Small intestine (tissue), 16 donors: ENCODE results near the gene CHRDL1. TPM values are rescaled to one million over a fixed set of nuclear protein-coding genes. Genes with fewer than 3 reads are reported as not detected.
"Not testable (repeated sequence)": the region's sequence is repeated elsewhere in the genome, so short reads cannot be mapped to it uniquely, and the experiment has no call there.

ENCODE experiments used
- DNase-seq, 2 donors: peaks; one replicate each; pipeline versions ENCODE4 v3.0.0 to v3.0.0-alpha.2; 2013
- FAIRE-seq: peaks from 2 replicates; lab custom pipeline; 2012; peaks lifted over from hg19 to GRCh38; lab: Jason Lieb, UNC
- H3K27ac ChIP-seq, 3 donors: one replicate each; pipeline ENCODE4 v1.5.1; 2013; ENCODE audit warnings: low read length in 2 of 3, mild to moderate bottlenecking in 2 of 3, control low read depth in 1 of 3, inconsistent platforms in 1 of 3, low read depth in 1 of 3, moderate library complexity in 1 of 3
- H3K27me3 ChIP-seq, 3 donors: one replicate each; pipeline ENCODE4 v1.6.1; 2013; ENCODE audit warnings: low read length in 3 of 3, inconsistent platforms in 1 of 3; ENCODE audit not compliant: control insufficient read depth in 3 of 3, insufficient read depth in 3 of 3
- H3K36me3 ChIP-seq, 3 donors: one replicate each; pipeline ENCODE4 v1.6.1; 2013; ENCODE audit warnings: low read length in 3 of 3, inconsistent platforms in 1 of 3, low read depth in 1 of 3, mild to moderate bottlenecking in 1 of 3, moderate library complexity in 1 of 3; ENCODE audit not compliant: control insufficient read depth in 3 of 3, insufficient read depth in 2 of 3
- H3K4me1 ChIP-seq, 3 donors: one replicate each; pipeline ENCODE4 v1.6.1; 2013; ENCODE audit warnings: low read length in 2 of 3, inconsistent platforms in 1 of 3, low read depth in 1 of 3, mild to moderate bottlenecking in 1 of 3, moderate library complexity in 1 of 3; ENCODE audit not compliant: control insufficient read depth in 3 of 3, insufficient read depth in 2 of 3
- H3K4me3 ChIP-seq, 3 donors: one replicate each; pipeline ENCODE4 v1.5.1; 2013; ENCODE audit warnings: low read length in 3 of 3, control low read depth in 1 of 3, inconsistent platforms in 1 of 3, low read depth in 1 of 3, mild to moderate bottlenecking in 1 of 3, moderate library complexity in 1 of 3
- H3K9me3 ChIP-seq, 2 donors: one replicate each; pipeline ENCODE4 v1.6.1; 2013; ENCODE audit warnings: low read depth in 1 of 2, low read length in 1 of 2; ENCODE audit not compliant: control insufficient read depth in 2 of 2, insufficient read depth in 1 of 2
- WGBS, 3 donors: extraction: QIAGEN DNeasy Blood & Tissue Kit; methylation state at CpG; one replicate each; pipeline ENCODE4 v1.1.7; 2013; 5-methylcytosine and 5-hydroxymethylcytosine counted together
- long read RNA-seq, 10 donors: transcript quantifications; one replicate each; lab custom pipeline, GENCODE V29; 2026
- polyA plus RNA-seq, 4 donors: library from polyadenylated mRNA; stranded (reverse) in 3 of 4; unstranded in 1 of 4; fragments of 200-250 nt in 3 of 4; fragments of 120-200 nt in 1 of 4; gene quantifications; one replicate each; pipeline versions ENCODE4 v1.2.1 to v1.2.3, GENCODE V29; 2013
- donor health status: healthy with polysubstance abuse.
- donor health status: control.
- donor health status: control.
- donor health status: Bipolar disorder and iron deficiency.
- donor health status: healthy.

The CHRDL1 gene, protein sequence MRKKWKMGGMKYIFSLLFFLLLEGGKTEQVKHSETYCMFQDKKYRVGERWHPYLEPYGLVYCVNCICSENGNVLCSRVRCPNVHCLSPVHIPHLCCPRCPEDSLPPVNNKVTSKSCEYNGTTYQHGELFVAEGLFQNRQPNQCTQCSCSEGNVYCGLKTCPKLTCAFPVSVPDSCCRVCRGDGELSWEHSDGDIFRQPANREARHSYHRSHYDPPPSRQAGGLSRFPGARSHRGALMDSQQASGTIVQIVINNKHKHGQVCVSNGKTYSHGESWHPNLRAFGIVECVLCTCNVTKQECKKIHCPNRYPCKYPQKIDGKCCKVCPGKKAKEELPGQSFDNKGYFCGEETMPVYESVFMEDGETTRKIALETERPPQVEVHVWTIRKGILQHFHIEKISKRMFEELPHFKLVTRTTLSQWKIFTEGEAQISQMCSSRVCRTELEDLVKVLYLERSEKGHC
- polyA plus RNA-seq: 10 to 100 TPM in 1 of 4 donors, 1 to 10 TPM in 1, under 1 TPM in 2; 0.45 to 26.9 (median 1.1) TPM
- long read RNA-seq, donor 1: 0 reads
- long read RNA-seq, donor 2: 0 reads
- long read RNA-seq, donor 3: 0 reads
- long read RNA-seq, donor 4: 0 reads
- long read RNA-seq, donor 5: 0 reads
- long read RNA-seq, donor 6: 0 reads
- long read RNA-seq, donor 7: 0 reads
- long read RNA-seq, donor 8: 0 reads
- long read RNA-seq, donor 9: 0 reads
- long read RNA-seq, donor 10: 0 reads

DNA sequence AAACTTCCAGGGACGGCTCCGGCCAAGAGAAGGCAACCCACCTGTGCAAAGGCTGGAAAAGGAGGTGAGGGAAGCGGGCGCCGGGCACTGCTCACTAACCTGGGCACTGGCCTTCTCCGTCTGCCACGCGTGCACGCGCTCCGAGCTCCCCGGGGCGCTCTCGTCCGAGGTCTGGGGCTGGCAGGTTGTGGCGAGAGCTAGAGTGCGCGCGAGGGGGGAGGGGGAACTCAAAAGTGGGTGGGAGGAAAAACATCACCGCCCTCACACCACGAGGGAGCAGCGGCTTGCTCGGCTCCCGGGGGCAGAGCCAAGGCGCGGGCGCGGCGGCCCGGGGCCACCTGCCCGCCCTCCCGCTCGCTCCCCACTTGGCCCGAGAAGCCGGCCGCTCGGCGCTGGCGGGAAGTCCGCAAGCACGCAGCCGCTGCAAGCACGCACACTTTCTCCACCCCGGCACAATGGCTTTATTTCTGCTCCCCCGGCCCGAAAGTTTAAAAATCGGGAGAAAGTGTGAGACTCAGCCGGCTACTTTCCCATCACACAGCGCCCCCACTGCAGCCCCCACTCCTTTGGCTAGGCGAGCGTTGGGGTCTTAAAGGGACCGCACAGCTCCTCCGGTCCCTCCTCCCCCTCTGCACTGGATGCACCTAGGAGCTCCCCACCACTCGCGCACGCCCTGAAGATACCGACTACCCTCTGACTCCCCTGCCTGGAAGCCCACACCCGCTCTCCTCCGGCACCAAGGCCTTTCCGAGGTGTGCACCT, at the start of gene CHRDL1:
TSS of gene CHRDL1 (minus strand) at position 173 of the 762 bp plus-strand sequence. CDS start 3,636 bp downstream, outside the sequence.
- Histone ChIP-seq H3K27ac (no peak within 1 kb of the TSS), H3K27me3 (peaks cover 0 to 15% (median 3%) of the 10 kb centered on the region in 3 donors), H3K36me3 (no peaks in the 10 kb centered on the region), H3K9me3 (no peaks in the 10 kb centered on the region), H3K4me1 (no peaks in the 10 kb centered on the region), H3K4me3 (peak within 1 kb of the TSS in 1 of 3 donors; percentile 30)
- DNase-seq (peak in 1 of 2 donors; percentile 4), FAIRE-seq (no peak)
- WGBS, 3 donors: 3 to 29% (median 19%) methylated on average over 35 to 60 of the region's 60 CpGs

DNA sequence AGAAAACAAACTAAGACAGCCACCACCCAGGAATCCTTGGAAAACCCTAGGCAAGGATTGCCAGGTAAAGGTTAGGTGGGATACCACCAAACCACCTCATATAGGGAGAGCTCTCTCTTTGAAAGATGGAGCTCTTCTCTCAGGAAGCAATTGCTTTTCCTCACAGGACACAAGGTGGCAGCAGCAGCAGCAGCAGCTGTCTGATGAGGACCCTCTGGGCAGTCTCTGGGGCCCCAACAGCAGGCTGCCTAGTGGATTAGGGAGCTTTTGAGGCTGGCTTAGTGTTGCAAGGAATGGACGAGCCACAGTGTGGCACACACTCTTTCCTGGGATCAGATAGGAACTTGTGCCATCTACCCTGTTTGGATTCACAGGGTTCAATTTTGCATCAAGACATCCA, 41.4 kb upstream of the CHRDL1 start:
- WGBS, 3 donors: 36 to 61% (median 47%) methylated on average over 1 of the region's 1 CpG
- H3K36me3 ChIP-seq: no peaks in the 10 kb centered on the region
- H3K4me1 ChIP-seq: no peaks in the 10 kb centered on the region
- no peaks in the 10 kb centered on the region for H3K9me3 ChIP-seq
- FAIRE-seq (no peak), DNase-seq (no peak)
- no peaks in the 10 kb centered on the region for H3K27me3 ChIP-seq
- no peak overlapping the region for H3K27ac ChIP-seq
- H3K4me3 ChIP-seq: no peak overlapping the region

DNA sequence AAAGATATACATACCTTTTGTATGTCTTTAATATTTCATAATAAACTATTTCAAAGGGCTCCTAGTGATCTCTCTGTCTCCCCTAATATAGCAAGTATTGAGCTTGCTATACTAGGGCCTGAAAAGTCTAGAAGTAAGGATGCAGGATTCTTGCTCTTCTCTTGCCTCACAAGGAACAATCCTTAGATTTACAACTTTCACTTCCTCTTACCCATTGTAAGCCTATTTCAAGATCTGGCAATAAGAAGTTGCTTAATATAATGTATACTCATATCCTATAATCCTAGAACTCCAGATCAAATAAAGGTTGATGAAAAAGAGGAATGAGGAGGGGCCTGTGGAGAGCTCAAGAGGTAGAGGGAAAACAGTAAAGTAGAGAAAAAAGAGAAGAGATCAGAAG, 40.8 kb upstream of the CHRDL1 start:
- H3K4me1 ChIP-seq: no peaks in the 10 kb centered on the region
- DNase-seq (no peak), FAIRE-seq (no peak)
- H3K27ac ChIP-seq: no peak overlapping the region
- no peak overlapping the region for H3K4me3 ChIP-seq
- no peaks in the 10 kb centered on the region for H3K9me3 ChIP-seq
- H3K36me3 ChIP-seq: no peaks in the 10 kb centered on the region
- H3K27me3 ChIP-seq: no peaks in the 10 kb centered on the region

DNA sequence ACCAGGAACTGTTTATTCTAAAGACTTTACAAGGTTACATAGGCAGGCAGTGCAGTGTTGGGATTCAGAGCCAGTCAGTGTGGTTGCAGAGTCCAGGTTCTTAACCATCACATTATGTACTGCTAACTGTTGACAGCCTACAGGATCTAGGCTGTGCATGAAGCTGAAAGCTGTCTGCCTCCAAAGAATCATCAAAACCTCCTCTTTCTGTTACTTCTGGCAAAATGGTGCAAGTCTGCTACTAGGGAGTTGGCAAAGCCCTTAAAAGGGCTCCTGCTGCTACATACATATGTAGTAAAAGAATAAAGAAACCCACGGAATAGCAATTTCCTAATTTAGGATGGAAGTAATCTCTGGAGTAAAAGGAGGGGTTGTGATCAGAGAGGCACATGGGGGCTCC, 40.4 kb upstream of the CHRDL1 start:
- DNase-seq (no peak), FAIRE-seq (no peak)
- Histone ChIP-seq H3K4me1 (no peaks in the 10 kb centered on the region), H3K36me3 (no peaks in the 10 kb centered on the region), H3K27ac (no peak overlapping the region), H3K4me3 (no peak overlapping the region), H3K9me3 (no peaks in the 10 kb centered on the region), H3K27me3 (no peaks in the 10 kb centered on the region)
- 30 to 75% (median 59%) methylated on average over 1 of the region's 1 CpG for WGBS, 3 donors

DNA sequence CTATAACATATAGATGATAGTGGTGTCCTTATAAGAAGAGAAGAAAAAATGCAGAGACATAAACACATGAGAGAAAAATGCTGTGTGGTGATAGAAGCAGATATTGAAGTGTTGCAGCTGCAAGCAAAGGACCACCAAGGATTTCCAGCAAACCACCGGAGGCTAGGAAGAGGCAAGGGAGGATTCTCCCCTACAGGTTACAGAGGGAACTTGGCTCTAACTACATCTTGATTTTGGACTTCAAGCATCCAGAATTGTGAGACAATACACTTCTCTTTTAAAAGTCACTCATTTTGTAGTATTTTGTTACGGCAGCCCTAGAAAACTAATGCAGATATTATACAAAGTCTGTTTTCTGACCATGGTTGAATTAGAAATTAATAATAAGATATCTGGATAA, 30.4 kb upstream of the CHRDL1 start:
- H3K27ac ChIP-seq: no peak overlapping the region
- FAIRE-seq: no peak
- WGBS, 3 donors: 73 to 84% (median 78%) methylated on average over 2 of the region's 2 CpGs
- H3K9me3 ChIP-seq: no peaks in the 10 kb centered on the region
- H3K4me1 ChIP-seq: no peaks in the 10 kb centered on the region
- H3K4me3 ChIP-seq: no peak overlapping the region
- no peaks in the 10 kb centered on the region for H3K36me3 ChIP-seq
- DNase-seq: no peak
- H3K27me3 ChIP-seq: no peaks in the 10 kb centered on the region

- not testable (repeated sequence) for H3K27me3 ChIP-seq, H3K9me3 ChIP-seq, FAIRE-seq, H3K36me3 ChIP-seq, H3K27ac ChIP-seq, H3K4me3 ChIP-seq, DNase-seq, H3K4me1 ChIP-seq
- 69 to 88% (median 82%) methylated on average over 1 of the region's 1 CpG for WGBS, 3 donors
Measured at GRCh38 chrX:110816543-110816942, 20.9 kb upstream of the CHRDL1 start.

GRCh38 chrX:110806145-110806544, 10.5 kb upstream of the CHRDL1 start:
- Histone ChIP-seq H3K4me1 (no peaks in the 10 kb centered on the region), H3K4me3 (no peak overlapping the region), H3K27me3 (no peaks in the 10 kb centered on the region), H3K36me3 (no peaks in the 10 kb centered on the region), H3K27ac (no peak overlapping the region), H3K9me3 (no peaks in the 10 kb centered on the region)
- FAIRE-seq: no peak
- WGBS, 3 donors: 52 to 79% (median 75%) methylated on average over 4 of the region's 4 CpGs
- DNase-seq: no peak

DNA sequence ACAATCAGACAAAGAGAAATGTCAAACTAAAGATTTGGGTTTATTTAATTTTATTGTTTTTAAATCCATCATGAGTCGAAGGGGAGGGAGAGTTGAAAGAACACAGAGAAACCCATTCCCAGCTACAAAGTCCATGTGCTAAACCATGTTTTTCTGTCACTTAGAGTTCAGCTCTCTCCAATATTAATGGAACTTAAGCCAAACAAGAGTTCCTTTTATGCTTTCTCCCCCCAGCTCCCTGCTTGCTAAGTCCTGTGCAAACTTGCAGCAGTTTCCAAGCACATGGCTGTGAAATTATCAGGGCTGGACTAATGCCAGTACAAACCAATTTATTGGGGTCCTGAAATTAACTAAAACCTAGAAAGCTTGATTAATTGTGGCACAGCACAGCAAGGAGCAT, 9.7 kb upstream of the CHRDL1 start:
- FAIRE-seq (no peak), DNase-seq (no peak)
- Histone ChIP-seq H3K9me3 (no peaks in the 10 kb centered on the region), H3K4me3 (no peak overlapping the region), H3K27me3 (no peaks in the 10 kb centered on the region), H3K27ac (no peak overlapping the region), H3K4me1 (no peaks in the 10 kb centered on the region), H3K36me3 (no peaks in the 10 kb centered on the region)
- 28 to 52% (median 29%) methylated on average over 1 of the region's 1 CpG for WGBS, 3 donors
